Stimulated activated effector memory CD8-positive, alpha-beta T cell treated with anti-CD3 and anti-CD28 coated beads, Interleukin-12 subunit alpha, Interleukin-12 subunit beta, amount 100 ng/mL, for 72 hours (primary cell): ENCODE results near the gene ZFAND3.

Experiments
- ATAC-seq: fragments of 150-1000 bp; cut with Tn5 transposase; 2 replicates; pipeline ENCODE4 v1.10.0; 2021
- DNase-seq, 2 donors: peaks; one replicate each; pipeline ENCODE4 v3.0.0; 2021 to 2022; ENCODE audit warnings: low spot score in 2 of 2
- H3K27ac Mint-ChIP-seq: one replicate; pipeline ENCODE4 v1.8.0; 2022; ENCODE audit warnings: mild to moderate bottlenecking, mixed read lengths
- H3K36me3 Mint-ChIP-seq: one replicate; pipeline ENCODE4 v1.8.0; 2022; ENCODE audit warnings: mild to moderate bottlenecking, mixed read lengths
- H3K4me1 Mint-ChIP-seq: one replicate; pipeline ENCODE4 v1.8.0; 2022; ENCODE audit warnings: mixed read lengths
- H3K4me3 Mint-ChIP-seq: one replicate; pipeline ENCODE4 v1.8.0; 2022; ENCODE audit warnings: mild to moderate bottlenecking, mixed read lengths
- H3K9me3 Mint-ChIP-seq: one replicate; pipeline ENCODE4 v1.8.0; 2022; ENCODE audit warnings: mixed read lengths

ZFAND3 gene

GRCh38 chr6:38068854-38069590 lies 249.5 kb downstream of the ZFAND3 start:
- Mint-ChIP-seq H3K27ac (no peak overlapping the region), H3K4me1 (peaks cover 28% of the 10 kb centered on the region), H3K36me3 (peaks cover 17% of the 10 kb centered on the region), H3K4me3 (no peak overlapping the region), H3K9me3 (no peaks in the 10 kb centered on the region)
- ATAC-seq (no peak), DNase-seq (no peak)

- DNase-seq (no peak), ATAC-seq (no peak)
- Mint-ChIP-seq H3K4me1 (peaks cover 12% of the 10 kb centered on the region), H3K9me3 (no peaks in the 10 kb centered on the region), H3K4me3 (no peak overlapping the region), H3K36me3 (peaks cover 19% of the 10 kb centered on the region), H3K27ac (no peak overlapping the region)
Measured at GRCh38 chr6:38077488-38078030, 258.0 kb downstream of the ZFAND3 start.

- ATAC-seq: no peak
- Mint-ChIP-seq H3K4me3 (no peak overlapping the region), H3K36me3 (peaks cover 29% of the 10 kb centered on the region), H3K4me1 (peaks cover 6% of the 10 kb centered on the region), H3K27ac (no peak overlapping the region), H3K9me3 (no peaks in the 10 kb centered on the region)
- no peak for DNase-seq
Measured at GRCh38 chr6:38078671-38079070, 259.1 kb downstream of the ZFAND3 start.

- no peak overlapping the region for H3K27ac Mint-ChIP-seq
- peaks cover 32% of the 10 kb centered on the region for H3K36me3 Mint-ChIP-seq
- no peak overlapping the region for H3K4me3 Mint-ChIP-seq
- peaks cover 6% of the 10 kb centered on the region for H3K4me1 Mint-ChIP-seq
- no peaks in the 10 kb centered on the region for H3K9me3 Mint-ChIP-seq
- ATAC-seq (no peak), DNase-seq (no peak)
Measured at GRCh38 chr6:38079107-38079506, 259.6 kb downstream of the ZFAND3 start.

GRCh38 chr6:38079537-38079936 lies 260.0 kb downstream of the ZFAND3 start:
- ATAC-seq: no peak
- Mint-ChIP-seq H3K4me3 (no peak overlapping the region), H3K36me3 (peaks cover 34% of the 10 kb centered on the region), H3K9me3 (no peaks in the 10 kb centered on the region), H3K4me1 (peaks cover 6% of the 10 kb centered on the region), H3K27ac (no peak overlapping the region)
- DNase-seq: no peak

GRCh38 chr6:38080360-38080759 lies 260.8 kb downstream of the ZFAND3 start:
- H3K4me1 Mint-ChIP-seq: peaks cover 6% of the 10 kb centered on the region
- no peaks in the 10 kb centered on the region for H3K9me3 Mint-ChIP-seq
- DNase-seq (no peak), ATAC-seq (no peak)
- no peak overlapping the region for H3K4me3 Mint-ChIP-seq
- no peak overlapping the region for H3K27ac Mint-ChIP-seq
- H3K36me3 Mint-ChIP-seq: peaks cover 34% of the 10 kb centered on the region

- H3K27ac Mint-ChIP-seq: no peak overlapping the region
- H3K36me3 Mint-ChIP-seq: peaks cover 34% of the 10 kb centered on the region
- no peak overlapping the region for H3K4me3 Mint-ChIP-seq
Measured at GRCh38 chr6:38080889-38081288, 261.4 kb downstream of the ZFAND3 start.

GRCh38 chr6:38085031-38085430 lies 265.5 kb downstream of the ZFAND3 start:
- H3K4me3 Mint-ChIP-seq: no peak overlapping the region
- no peak overlapping the region for H3K27ac Mint-ChIP-seq
- H3K9me3 Mint-ChIP-seq: no peaks in the 10 kb centered on the region
- peaks cover 22% of the 10 kb centered on the region for H3K4me1 Mint-ChIP-seq
- DNase-seq (no peak), ATAC-seq (no peak)
- peaks cover 31% of the 10 kb centered on the region for H3K36me3 Mint-ChIP-seq

More at GRCh38 chr6:38080889-38081288, 261.4 kb downstream of the ZFAND3 start:
- no peak for DNase-seq
- H3K9me3 Mint-ChIP-seq: no peaks in the 10 kb centered on the region
- ATAC-seq: no peak
- H3K4me1 Mint-ChIP-seq: peaks cover 6% of the 10 kb centered on the region

- peaks cover 31% of the 10 kb centered on the region for H3K36me3 Mint-ChIP-seq
- ATAC-seq: no peak
- no peak for DNase-seq
- H3K9me3 Mint-ChIP-seq: no peaks in the 10 kb centered on the region
- no peak overlapping the region for H3K4me3 Mint-ChIP-seq
- peaks cover 21% of the 10 kb centered on the region for H3K4me1 Mint-ChIP-seq
- H3K27ac Mint-ChIP-seq: no peak overlapping the region
Measured at GRCh38 chr6:38086346-38086745, 266.8 kb downstream of the ZFAND3 start.

GRCh38 chr6:38088010-38088409 lies 268.5 kb downstream of the ZFAND3 start:
- no peaks in the 10 kb centered on the region for H3K9me3 Mint-ChIP-seq
- DNase-seq (no peak), ATAC-seq (no peak)
- peaks cover 21% of the 10 kb centered on the region for H3K4me1 Mint-ChIP-seq
- H3K36me3 Mint-ChIP-seq: peaks cover 19% of the 10 kb centered on the region
- no peak overlapping the region for H3K27ac Mint-ChIP-seq
- no peak overlapping the region for H3K4me3 Mint-ChIP-seq

- H3K9me3 Mint-ChIP-seq: no peaks in the 10 kb centered on the region
- no peak for ATAC-seq
Measured at GRCh38 chr6:38088829-38089228, 269.3 kb downstream of the ZFAND3 start.

GRCh38 chr6:38091613-38092012 lies 272.1 kb downstream of the ZFAND3 start:
- Mint-ChIP-seq H3K4me1 (peaks cover 20% of the 10 kb centered on the region), H3K4me3 (no peak overlapping the region), H3K27ac (no peak overlapping the region), H3K9me3 (no peaks in the 10 kb centered on the region), H3K36me3 (peaks cover 13% of the 10 kb centered on the region)
- DNase-seq: no peak
- ATAC-seq: no peak

More at GRCh38 chr6:38088829-38089228, 269.3 kb downstream of the ZFAND3 start:
- Mint-ChIP-seq H3K36me3 (peaks cover 14% of the 10 kb centered on the region), H3K27ac (no peak overlapping the region), H3K4me1 (peaks cover 21% of the 10 kb centered on the region), H3K4me3 (no peak overlapping the region)
- no peak for DNase-seq

GRCh38 chr6:38092465-38092864 lies 272.9 kb downstream of the ZFAND3 start:
- Mint-ChIP-seq H3K9me3 (no peaks in the 10 kb centered on the region), H3K4me3 (no peak overlapping the region), H3K27ac (no peak overlapping the region), H3K36me3 (peaks cover 6% of the 10 kb centered on the region), H3K4me1 (peaks cover 11% of the 10 kb centered on the region)
- DNase-seq: no peak
- no peak for ATAC-seq

- DNase-seq (no peak), ATAC-seq (no peak)
- Mint-ChIP-seq H3K4me1 (peaks cover 11% of the 10 kb centered on the region), H3K27ac (no peak overlapping the region), H3K9me3 (no peaks in the 10 kb centered on the region), H3K36me3 (peaks cover 6% of the 10 kb centered on the region), H3K4me3 (no peak overlapping the region)
Measured at GRCh38 chr6:38092964-38093363, 273.4 kb downstream of the ZFAND3 start.

- Mint-ChIP-seq H3K27ac (no peak overlapping the region), H3K9me3 (no peaks in the 10 kb centered on the region), H3K36me3 (peaks cover 6% of the 10 kb centered on the region), H3K4me1 (peaks cover 6% of the 10 kb centered on the region), H3K4me3 (no peak overlapping the region)
- DNase-seq: no peak
- ATAC-seq: no peak
Measured at GRCh38 chr6:38095054-38095453, 275.5 kb downstream of the ZFAND3 start.

- H3K9me3 Mint-ChIP-seq: no peaks in the 10 kb centered on the region
- H3K4me3 Mint-ChIP-seq: no peak overlapping the region
- H3K4me1 Mint-ChIP-seq: no peaks in the 10 kb centered on the region
- DNase-seq (no peak), ATAC-seq (no peak)
- H3K27ac Mint-ChIP-seq: no peak overlapping the region
- peaks cover 6% of the 10 kb centered on the region for H3K36me3 Mint-ChIP-seq
Measured at GRCh38 chr6:38099221-38099620, 279.7 kb downstream of the ZFAND3 start.
